AG04449 (cell line): ENCODE results near the gene CTTNBP2NL.
"Not testable (repeated sequence)": the region's sequence is repeated elsewhere in the genome, so short reads cannot be mapped to it uniquely, and the experiment has no call there.

Source experiments
- CTCF ChIA-PET: fragments of 350-600 bp; formaldehyde crosslinking; extraction: SDS; loops from one replicate; lab custom pipeline; 2021; ENCODE audit warnings: antibody characterized with exemption; lab: Yijun Ruan, JAX
- POLR2A ChIA-PET: fragments of 400-600, 350-600 bp; formaldehyde crosslinking; extraction: SDS; loops from one replicate; lab custom pipeline; 2020; ENCODE audit warnings: antibody characterized with exemption, inconsistent platforms; lab: Yijun Ruan, JAX
- DNase-seq: peaks from one replicate; pipeline ENCODE4 v3.0.0-alpha.2; 2010; ENCODE audit warnings: low read depth, low spot score
- H3K4me3 ChIP-seq: 2 replicates; pipeline ENCODE4 v1.5.1; 2011; ENCODE audit warnings: low read depth, mild to moderate bottlenecking, control low read depth, low read length
- TF ChIP-seq, protein P1 (sequence below): IDR thresholded peaks from one replicate; pipeline ENCODE4 v1.5.1; 2011; ENCODE audit warnings: mild to moderate bottlenecking, moderate library complexity, low read length, control low read depth, inconsistent platforms; ENCODE audit not compliant: insufficient read depth; ENCODE audit errors: missing control alignments

The CTTNBP2NL gene

DNA sequence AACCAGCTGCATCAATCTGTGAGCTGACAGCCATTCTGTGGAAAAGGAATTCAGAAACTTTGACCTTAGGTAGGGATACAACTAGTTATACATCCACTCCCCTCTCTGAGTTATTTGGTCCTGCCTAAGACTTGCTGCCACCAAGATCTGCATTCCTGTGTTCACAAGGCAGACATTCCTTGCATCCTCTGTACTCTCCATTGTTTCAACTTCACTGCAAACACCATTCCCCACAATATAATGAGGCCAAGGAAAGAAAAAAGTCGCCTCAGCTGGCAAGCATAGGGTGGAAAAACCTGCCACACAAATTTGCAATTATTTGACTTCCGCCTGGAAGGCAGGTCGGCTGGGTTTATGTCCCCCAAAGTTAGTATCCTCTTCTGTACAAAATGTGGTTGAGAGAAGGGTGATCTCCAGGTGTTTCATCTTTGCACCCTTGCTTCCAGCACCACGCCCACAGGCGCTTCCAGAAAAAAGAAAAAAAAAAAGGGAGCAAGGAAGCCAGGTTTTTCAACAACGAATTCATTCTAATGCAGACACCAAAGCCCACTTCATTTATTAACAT lies 676 bp upstream of the CTTNBP2NL start:
- peak overlapping the region; percentile 98 for H3K4me3 ChIP-seq
- ChIA-PET CTCF (interaction anchor here (0.7 to 10.8 kb wide), 16 partner anchors 10 to 312 kb away, joined by 3 to 250 read pairs (median 4); partner anchors contain the start of genes CAPZA1 and ST7L), POLR2A (interaction anchor here (0.7 to 3.3 kb wide), 4 partner anchors 9 to 309 kb away, joined by 3 to 20 read pairs (median 5); partner anchors contain the start of genes CAPZA1 and ST7L)
- TF ChIP-seq, protein P1, sequence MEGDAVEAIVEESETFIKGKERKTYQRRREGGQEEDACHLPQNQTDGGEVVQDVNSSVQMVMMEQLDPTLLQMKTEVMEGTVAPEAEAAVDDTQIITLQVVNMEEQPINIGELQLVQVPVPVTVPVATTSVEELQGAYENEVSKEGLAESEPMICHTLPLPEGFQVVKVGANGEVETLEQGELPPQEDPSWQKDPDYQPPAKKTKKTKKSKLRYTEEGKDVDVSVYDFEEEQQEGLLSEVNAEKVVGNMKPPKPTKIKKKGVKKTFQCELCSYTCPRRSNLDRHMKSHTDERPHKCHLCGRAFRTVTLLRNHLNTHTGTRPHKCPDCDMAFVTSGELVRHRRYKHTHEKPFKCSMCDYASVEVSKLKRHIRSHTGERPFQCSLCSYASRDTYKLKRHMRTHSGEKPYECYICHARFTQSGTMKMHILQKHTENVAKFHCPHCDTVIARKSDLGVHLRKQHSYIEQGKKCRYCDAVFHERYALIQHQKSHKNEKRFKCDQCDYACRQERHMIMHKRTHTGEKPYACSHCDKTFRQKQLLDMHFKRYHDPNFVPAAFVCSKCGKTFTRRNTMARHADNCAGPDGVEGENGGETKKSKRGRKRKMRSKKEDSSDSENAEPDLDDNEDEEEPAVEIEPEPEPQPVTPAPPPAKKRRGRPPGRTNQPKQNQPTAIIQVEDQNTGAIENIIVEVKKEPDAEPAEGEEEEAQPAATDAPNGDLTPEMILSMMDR = no peak
- no peak for DNase-seq

DNA sequence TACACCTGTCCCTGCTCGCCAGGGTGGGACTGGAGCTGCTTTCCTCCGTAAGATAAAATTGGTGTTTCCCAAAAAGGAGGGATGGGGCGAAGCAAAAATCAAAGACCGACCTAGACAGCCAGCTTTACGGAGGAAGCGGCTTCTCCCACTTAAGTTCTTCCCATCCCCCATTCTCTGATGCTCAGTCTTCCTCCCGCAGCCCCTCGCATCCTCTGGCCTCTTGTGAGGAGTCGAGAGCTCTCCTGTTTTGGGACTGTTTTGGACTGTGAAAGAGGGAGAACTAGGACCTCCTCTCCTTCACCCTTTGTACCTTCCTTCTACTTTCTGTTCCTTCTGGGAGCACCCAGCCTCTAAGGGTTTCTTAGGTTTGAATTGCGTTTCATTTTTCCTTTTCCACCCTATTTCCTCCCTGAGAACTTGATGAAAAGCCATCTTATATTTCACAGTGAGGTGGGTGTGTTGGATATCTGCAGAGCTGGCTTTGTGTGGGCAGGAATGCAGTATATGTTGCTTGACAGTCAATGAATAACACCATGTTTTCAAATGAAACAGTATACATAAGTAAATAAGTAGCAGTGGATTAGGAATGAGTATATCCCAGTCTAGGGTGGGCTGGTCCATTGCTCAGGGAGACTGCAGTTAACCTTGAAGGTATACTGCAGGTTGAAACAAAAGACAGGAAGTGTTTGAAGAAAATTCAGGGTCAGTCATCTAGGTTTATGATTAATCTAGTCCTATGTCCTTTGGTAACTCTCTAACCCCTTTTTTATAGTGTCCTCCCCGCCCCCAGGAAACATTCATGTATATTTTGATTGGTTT lies 848 bp downstream of the CTTNBP2NL start:
- DNase-seq = no peak
- POLR2A ChIA-PET = interaction anchor here (1.0 to 3.3 kb wide), 2 partner anchors 68 to 308 kb away, joined by 3 to 20 read pairs; no protein-coding TSS in a partner anchor

DNA sequence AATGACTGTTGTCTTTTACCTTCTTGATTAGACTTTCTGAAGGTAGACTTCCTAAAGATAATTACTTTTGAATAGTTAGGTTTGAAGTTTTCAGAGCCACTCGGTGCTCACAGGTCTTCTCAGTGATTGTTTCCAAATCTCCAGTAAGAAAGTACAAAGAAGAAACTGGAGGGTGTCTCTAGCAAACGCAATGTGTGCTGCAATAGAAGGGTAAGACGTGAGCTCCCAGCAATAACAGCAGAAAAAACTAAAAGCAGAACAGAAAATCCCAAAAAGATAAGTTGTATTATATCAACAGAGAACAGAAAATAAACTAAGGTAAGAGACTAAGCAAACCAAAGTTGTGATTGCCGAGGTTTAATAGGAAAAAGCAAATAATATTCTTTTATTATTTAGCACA lies 1.8 kb downstream of the CTTNBP2NL start:
- DNase-seq = no peak
- TF ChIP-seq, protein P1 = no peak
- ChIA-PET CTCF (interaction anchor here (1.0 to 10.8 kb wide), 5 partner anchors 29 to 310 kb away, joined by 3 to 250 read pairs (median 5); partner anchors contain the start of genes CAPZA1 and ST7L), POLR2A (no interaction called here)
- peak overlapping the region; percentile 98 for H3K4me3 ChIP-seq

More for the DNA sequence above, 848 bp downstream of the CTTNBP2NL start:
- TF ChIP-seq, protein P1 = no peak
- H3K4me3 ChIP-seq = peak overlapping the region; percentile 98
- CTCF ChIA-PET = interaction anchor here (0.9 to 10.8 kb wide), 8 partner anchors 28 to 311 kb away, joined by 3 to 250 read pairs (median 5); partner anchors contain the start of genes CAPZA1 and ST7L

DNA sequence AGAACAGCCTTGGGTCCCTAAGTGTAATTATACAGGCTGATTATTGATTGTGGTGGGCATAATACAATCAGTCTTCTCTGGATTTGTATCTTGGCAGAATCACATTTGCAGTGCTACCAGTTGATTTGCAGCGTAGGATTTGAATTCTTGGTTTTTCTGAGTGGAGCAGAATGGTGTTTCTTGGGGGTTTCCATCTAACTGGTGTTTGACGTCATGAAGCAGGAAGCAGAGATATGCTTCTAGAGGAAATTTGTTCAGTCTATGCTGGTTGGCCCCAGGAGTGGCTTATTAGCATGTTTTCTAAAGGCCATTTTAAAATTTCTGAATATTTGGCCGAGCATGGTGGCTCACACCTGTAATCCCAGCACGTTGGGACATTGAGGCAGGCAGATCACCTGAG lies 3.4 kb downstream of the CTTNBP2NL start:
- TF ChIP-seq, protein P1 = no peak
- ChIA-PET CTCF (interaction anchor here (2.1 to 2.9 kb wide), 2 partner anchors 8 to 218 kb away, joined by 4 to 11 read pairs; no protein-coding TSS in a partner anchor), POLR2A (no interaction called here)
- no peak for DNase-seq
- no peak overlapping the region for H3K4me3 ChIP-seq

DNA sequence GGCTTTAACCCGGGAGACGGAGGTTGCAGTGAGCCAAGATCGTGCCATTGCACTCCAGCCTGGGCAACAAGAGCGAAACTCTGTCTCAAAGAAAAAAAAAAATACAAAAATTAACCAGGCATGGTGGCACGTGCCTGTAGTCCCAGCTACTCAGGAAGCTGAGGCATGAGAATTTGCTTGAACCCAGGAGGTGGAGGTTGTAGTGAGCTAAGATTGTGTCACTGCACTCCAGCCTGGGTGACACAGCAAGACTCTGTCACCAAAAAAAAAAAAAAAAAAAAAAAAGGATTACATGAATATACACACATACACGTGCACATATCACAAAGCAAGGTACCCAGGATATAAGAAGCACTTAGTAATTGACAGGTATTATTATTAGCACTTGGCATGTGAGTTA lies 4.7 kb downstream of the CTTNBP2NL start:
- CTCF ChIA-PET = interaction anchor here (0.6 to 2.9 kb wide), 5 partner anchors 9 to 318 kb away, joined by 3 to 11 read pairs (median 4); a partner anchor contains a TSS
- H3K4me3 ChIP-seq, POLR2A ChIA-PET, DNase-seq: not testable (repeated sequence)

DNA sequence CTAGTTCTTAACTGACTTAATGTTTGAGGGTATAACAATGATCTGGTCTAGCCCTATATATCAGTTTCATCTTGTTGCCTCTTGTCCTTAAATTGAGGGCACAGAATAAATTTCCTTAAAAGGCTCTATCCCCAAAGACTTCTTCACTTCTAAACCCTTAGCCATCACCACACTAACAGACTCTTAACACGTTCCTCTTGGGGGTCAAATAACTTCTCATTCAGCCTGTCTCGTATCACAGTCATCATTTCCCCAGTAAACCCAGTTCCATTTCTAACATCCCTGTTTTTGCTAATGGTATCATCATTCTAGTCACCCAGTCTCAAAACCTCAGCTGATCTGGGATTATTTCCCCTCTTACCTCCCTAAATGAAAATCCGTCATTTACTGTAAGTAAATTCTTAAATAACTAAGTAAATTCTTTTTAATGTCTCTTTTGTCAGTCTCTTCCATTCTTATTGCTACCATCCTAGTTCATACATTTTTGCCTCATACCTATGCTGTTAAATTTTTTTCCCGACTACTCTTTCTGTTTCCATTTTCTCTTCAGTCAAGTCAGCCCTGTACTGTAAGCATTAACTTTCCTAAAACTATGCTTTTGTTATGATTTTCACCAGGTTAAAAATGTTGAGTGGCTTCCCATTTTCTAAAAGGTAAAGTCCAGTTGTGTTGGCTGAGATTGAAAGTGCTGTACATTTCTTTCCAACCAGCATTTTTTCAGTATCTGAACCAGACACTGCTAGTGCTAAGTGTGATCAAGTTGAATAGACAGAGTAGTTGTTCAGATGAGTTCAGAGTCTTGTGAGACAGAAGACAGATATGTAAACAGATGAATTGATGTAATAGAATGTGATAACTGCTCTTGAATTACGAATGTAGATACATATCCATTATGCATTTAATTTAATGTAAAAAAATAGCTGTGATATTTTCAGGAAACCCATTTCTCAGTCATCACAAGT lies 6.9 kb downstream of the CTTNBP2NL start:
- TF ChIP-seq, protein P1 = no peak
- no peak overlapping the region for H3K4me3 ChIP-seq
- ChIA-PET CTCF (interaction anchor here (1.1 to 2.9 kb wide), 2 partner anchors 11 to 12 kb away, joined by 3 to 11 read pairs; no protein-coding TSS in a partner anchor), POLR2A (no interaction called here)
- DNase-seq = peak; percentile 26
